Stomach (tissue), 9 donors: ENCODE data around the gene RPL26. TPM values are rescaled to one million over a fixed set of nuclear protein-coding genes. Genes with fewer than 3 reads are reported as not detected.

ENCODE experiments used
- DNase-seq, 2 donors: peaks; one replicate each; pipeline versions ENCODE4 v3.0.0 to v3.0.0-alpha.2; 2013 to 2019
- H3K27ac ChIP-seq, 5 donors: fragments of 200-600 bp in 4 of 5; sonication (generic) in 4 of 5; one replicate each; pipeline ENCODE4 v1.5.1; 2013 to 2019; ENCODE audit warnings: mild to moderate bottlenecking in 1 of 5, moderate library complexity in 1 of 5
- H3K27me3 ChIP-seq, 3 donors: fragments of 200-600 bp; sonication (generic); one replicate each; pipeline ENCODE4 v1.5.1; 2017 to 2019; ENCODE audit warnings: mixed run types in 1 of 3
- H3K36me3 ChIP-seq, 4 donors: fragments of 200-600 bp; sonication (generic); 1 replicate in 3 of 4; 2 replicates in 1 of 4; pipeline ENCODE4 v1.5.1; 2016 to 2019
- H3K4me1 ChIP-seq, 4 donors: fragments of 200-600 bp; sonication (generic); one replicate each; pipeline ENCODE4 v1.5.1; 2016 to 2019
- H3K4me3 ChIP-seq, 4 donors: fragments of 200-600 bp; sonication (generic) in 3 of 4; one replicate each; pipeline ENCODE4 v1.5.1; 2016 to 2019; ENCODE audit warnings: mild to moderate bottlenecking in 1 of 4
- H3K9me3 ChIP-seq, 4 donors: fragments of 200-600 bp; sonication (generic); one replicate each; pipeline ENCODE4 v1.5.1; 2016 to 2019
- EP300 ChIP-seq: sonication (generic); formaldehyde crosslinking; IDR thresholded peaks from one replicate; pipeline ENCODE4 v1.6.1; 2017; ENCODE audit warnings: antibody characterized with exemption
- POLR2A ChIP-seq, 4 donors: fragments of 450-650 bp; IDR thresholded peaks; one replicate each; pipeline ENCODE4 v1.6.1; 2016; ENCODE audit warnings: antibody characterized with exemption in 4 of 4, control low read depth in 2 of 4, mild to moderate bottlenecking in 1 of 4, moderate library complexity in 1 of 4
- POLR2AphosphoS5 ChIP-seq, 3 donors: sonication (generic); formaldehyde crosslinking; IDR thresholded peaks; one replicate each; pipeline ENCODE4 v1.6.1; 2016; ENCODE audit warnings: antibody characterized with exemption in 3 of 3
- WGBS, 5 donors: extraction: QIAGEN DNeasy Blood & Tissue Kit in 3 of 5; methylation state at CpG; one replicate each; pipeline versions ENCODE4 v1.1.5 to v1.1.7; 2013 to 2018; 5-methylcytosine and 5-hydroxymethylcytosine counted together
- intact Hi-C: fragments of 100-400 bp; cut with DNase I; formaldehyde crosslinking; loops from one replicate; pipeline ENCODE4 v1.15.1; 2023; ENCODE audit warnings: low total_unique reads
- polyA plus RNA-seq, 3 donors: library from polyadenylated mRNA; stranded (reverse); fragments of 200-250 nt; gene quantifications; one replicate each; pipeline ENCODE4 v1.2.3, GENCODE V29; 2013
- total RNA-seq, 5 donors: library from RNA; depleted of rRNA; stranded (reverse); fragments of >200 nt; gene quantifications; one replicate each; pipeline versions ENCODE4 v1.1.0 to v1.2.3, GENCODE V29; 2014 to 2016
- TF ChIP-seq, protein P1 (sequence below), 7 experiments: fragments of 450-650 bp in 4 of 7; fragments of 200-600 bp in 3 of 7; sonication (generic) in 3 of 7; IDR thresholded peaks; one replicate each; pipeline ENCODE4 v1.5.1; 2016 to 2019; ENCODE audit warnings: antibody characterized with exemption in 7 of 7, control low read depth in 2 of 7, mild to moderate bottlenecking in 1 of 7
- donor health status: healthy with polysubstance abuse.
- donor health status: Bipolar disorder and iron deficiency.
- donor health status: healthy.

RPL26 gene
- total and polyA plus RNA-seq, 8 donors, result 506 to 5,414 (median 3,474) TPM

DNA sequence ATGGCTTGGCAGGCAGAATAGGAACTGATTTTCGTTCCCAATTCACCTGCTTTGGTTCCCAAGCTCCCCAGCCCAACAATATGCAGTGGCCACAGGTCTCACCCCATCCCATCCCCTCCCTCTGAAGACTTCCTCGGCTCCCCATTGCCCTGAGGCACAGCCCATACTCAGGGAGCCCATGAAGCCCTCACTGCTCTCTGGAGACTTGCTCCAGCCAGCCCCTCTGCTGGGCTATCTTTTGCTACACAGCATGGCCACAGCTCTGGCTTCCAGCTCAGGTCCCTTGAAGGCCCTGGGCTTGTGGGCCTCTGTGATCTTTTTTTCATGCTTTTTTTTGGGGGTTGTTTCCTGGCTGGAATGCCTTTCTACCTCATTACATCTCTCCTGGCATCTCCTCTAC, 23.2 kb upstream of the RPL26 start:
- 54 to 75% (median 58%) methylated on average over 2 of the region's 2 CpGs for WGBS, 5 donors
- peaks cover 0 to 38% (median 0%) of the 10 kb centered on the region in 3 donors for H3K27me3 ChIP-seq
- H3K4me1 ChIP-seq, result peaks cover 0 to 11% (median 4%) of the 10 kb centered on the region in 4 donors
- intact Hi-C loops, result loop anchor here (5.0 kb wide), 1 partner anchor 336 kb away; the partner anchor contains the start of gene CCDC42
- H3K4me3 ChIP-seq, result no peak overlapping the region
- no peaks in the 10 kb centered on the region for H3K9me3 ChIP-seq
- H3K27ac ChIP-seq, result no peak overlapping the region
- no peaks in the 10 kb centered on the region for H3K36me3 ChIP-seq
- DNase-seq, result no peak
- TF ChIP-seq EP300, result no peak
- no peak for TF ChIP-seq POLR2AphosphoS5 (IDR thresholded peaks at IDR 0.05)
- no peak for TF ChIP-seq POLR2A (IDR thresholded peaks at IDR 0.05)
- TF ChIP-seq, protein P1, sequence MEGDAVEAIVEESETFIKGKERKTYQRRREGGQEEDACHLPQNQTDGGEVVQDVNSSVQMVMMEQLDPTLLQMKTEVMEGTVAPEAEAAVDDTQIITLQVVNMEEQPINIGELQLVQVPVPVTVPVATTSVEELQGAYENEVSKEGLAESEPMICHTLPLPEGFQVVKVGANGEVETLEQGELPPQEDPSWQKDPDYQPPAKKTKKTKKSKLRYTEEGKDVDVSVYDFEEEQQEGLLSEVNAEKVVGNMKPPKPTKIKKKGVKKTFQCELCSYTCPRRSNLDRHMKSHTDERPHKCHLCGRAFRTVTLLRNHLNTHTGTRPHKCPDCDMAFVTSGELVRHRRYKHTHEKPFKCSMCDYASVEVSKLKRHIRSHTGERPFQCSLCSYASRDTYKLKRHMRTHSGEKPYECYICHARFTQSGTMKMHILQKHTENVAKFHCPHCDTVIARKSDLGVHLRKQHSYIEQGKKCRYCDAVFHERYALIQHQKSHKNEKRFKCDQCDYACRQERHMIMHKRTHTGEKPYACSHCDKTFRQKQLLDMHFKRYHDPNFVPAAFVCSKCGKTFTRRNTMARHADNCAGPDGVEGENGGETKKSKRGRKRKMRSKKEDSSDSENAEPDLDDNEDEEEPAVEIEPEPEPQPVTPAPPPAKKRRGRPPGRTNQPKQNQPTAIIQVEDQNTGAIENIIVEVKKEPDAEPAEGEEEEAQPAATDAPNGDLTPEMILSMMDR (IDR thresholded peaks at IDR 0.05), result no peak

DNA sequence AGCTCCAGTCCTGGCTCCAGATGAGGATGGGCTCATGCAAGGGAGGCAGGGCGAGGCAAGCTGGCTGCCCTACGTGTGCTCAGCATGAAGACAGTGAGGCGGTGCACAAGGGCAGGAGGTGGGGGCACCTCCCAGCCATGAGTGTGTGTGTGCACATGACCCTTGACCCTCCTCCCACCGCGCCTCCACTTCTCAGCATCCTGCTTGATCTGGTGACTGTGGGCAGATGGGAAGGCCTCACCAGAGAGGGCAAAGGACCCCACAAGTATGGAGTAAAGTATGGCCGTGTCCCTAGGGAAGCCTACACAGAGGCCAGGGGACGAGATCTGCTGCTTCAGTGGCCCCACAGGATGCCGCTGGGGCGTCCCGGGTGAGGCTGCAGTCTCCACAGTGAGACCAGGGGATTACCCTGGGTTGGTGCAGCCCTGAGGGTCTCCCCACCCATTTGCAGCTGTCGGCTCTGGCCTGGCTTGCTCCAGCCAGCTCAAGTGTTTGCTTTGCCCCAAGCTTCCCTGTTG, 22.6 kb upstream of the RPL26 start:
- no peak overlapping the region for H3K27ac ChIP-seq
- no peak for DNase-seq

DNA sequence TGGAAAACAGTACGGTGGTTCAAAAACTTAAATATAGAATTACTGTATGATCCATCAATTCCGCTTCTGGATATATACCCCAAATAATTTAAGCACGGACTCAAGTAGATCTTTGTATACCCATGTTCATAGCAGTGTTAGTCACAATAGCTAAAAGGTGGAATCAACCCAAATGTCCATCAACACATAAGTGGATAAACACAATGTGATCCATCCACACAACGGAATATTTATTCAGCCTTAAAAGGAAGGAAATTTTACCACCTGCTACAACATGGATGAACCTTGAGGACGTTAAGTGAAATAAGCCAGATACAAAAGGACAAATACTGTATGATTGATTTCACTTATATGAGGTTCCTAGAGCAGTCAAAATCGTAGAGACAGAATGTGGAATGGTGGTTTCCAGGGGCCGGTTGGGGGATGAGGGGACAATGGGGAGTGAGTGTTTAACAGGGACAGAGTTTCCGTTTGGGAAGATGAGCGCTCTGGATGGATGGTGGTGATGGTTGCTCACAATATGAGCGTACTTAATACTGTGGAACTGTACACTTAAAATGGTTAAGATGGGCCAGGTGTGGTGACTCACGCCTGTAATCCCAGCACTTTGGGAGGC, 20.0 kb upstream of the RPL26 start:
- Histone ChIP-seq H3K27ac (no peak overlapping the region), H3K27me3 (peaks cover 0 to 53% (median 0%) of the 10 kb centered on the region in 3 donors), H3K36me3 (no peaks in the 10 kb centered on the region), H3K4me1 (no peaks in the 10 kb centered on the region), H3K9me3 (no peaks in the 10 kb centered on the region), H3K4me3 (no peak overlapping the region)
- DNase-seq, result no peak
- no peak for TF ChIP-seq POLR2A (IDR thresholded peaks at IDR 0.05)
- TF ChIP-seq POLR2AphosphoS5 (IDR thresholded peaks at IDR 0.05), result no peak
- intact Hi-C loops, result no loop called here
- WGBS, 5 donors, result 71 to 82% (median 80%) methylated on average over 11 of the region's 11 CpGs

More for the DNA sequence above, 22.6 kb upstream of the RPL26 start:
- intact Hi-C loops, result loop anchor here (5.0 kb wide), 1 partner anchor 337 kb away; the partner anchor contains the start of gene CCDC42
- H3K36me3 ChIP-seq, result no peaks in the 10 kb centered on the region
- TF ChIP-seq EP300 (no peak), POLR2AphosphoS5 (IDR thresholded peaks at IDR 0.05) (no peak), POLR2A (IDR thresholded peaks at IDR 0.05) (no peak)
- 80 to 93% (median 82%) methylated on average over 7 to 11 of the region's 11 CpGs for WGBS, 5 donors
- peaks cover 0 to 8% (median 3%) of the 10 kb centered on the region in 4 donors for H3K4me1 ChIP-seq
- H3K9me3 ChIP-seq, result no peaks in the 10 kb centered on the region
- no peak overlapping the region for H3K4me3 ChIP-seq
- peaks cover 0 to 38% (median 0%) of the 10 kb centered on the region in 3 donors for H3K27me3 ChIP-seq

DNA sequence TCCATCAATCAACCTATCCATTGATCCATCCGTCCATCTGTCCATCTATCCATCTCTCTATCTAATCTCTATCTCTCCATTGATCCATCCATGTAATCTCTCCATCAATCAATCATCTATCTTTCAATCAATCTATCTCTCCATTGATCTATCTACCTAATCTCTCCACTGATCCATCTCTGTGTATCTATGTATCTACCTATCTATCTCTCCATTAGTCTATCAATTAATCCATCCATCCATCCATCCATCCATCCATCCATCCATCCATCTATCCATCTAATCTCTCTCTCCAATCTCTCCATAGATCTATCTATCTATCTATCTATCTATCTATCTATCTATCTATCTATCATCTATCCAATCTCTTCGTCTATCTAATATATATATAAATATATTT, 18.1 kb upstream of the RPL26 start:
- 76 to 86% (median 82%) methylated on average over 2 of the region's 2 CpGs for WGBS, 5 donors
- intact Hi-C loops, result no loop called here
- no peak for DNase-seq
- Histone ChIP-seq H3K27ac (no peak overlapping the region), H3K9me3 (no peaks in the 10 kb centered on the region), H3K4me3 (no peak overlapping the region), H3K36me3 (no peaks in the 10 kb centered on the region), H3K4me1 (no peaks in the 10 kb centered on the region), H3K27me3 (peaks cover 0 to 53% (median 16%) of the 10 kb centered on the region in 3 donors)
- TF ChIP-seq, protein P1 (IDR thresholded peaks at IDR 0.05), result no peak
- TF ChIP-seq EP300 (no peak), POLR2AphosphoS5 (IDR thresholded peaks at IDR 0.05) (no peak), POLR2A (IDR thresholded peaks at IDR 0.05) (no peak)

DNA sequence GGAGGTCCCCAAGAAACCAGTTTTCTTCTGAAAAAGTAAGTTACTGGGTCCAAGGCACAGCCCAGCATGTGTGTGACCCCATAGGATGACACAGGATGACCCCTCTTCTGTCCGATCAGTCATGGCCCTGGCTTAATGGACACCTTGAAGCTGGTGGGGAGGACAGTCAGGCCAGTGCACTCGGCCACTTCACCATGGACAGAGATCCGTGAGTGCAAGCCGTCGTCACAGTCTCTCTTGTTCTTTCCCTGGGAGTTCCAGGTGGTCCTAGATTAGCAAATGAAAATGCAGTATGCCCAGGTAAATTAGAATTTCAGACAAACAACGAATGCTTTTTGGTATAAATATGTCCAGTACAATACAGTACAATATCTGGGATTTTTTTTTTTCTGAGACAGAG, 16.0 kb upstream of the RPL26 start:
- Histone ChIP-seq H3K36me3 (no peaks in the 10 kb centered on the region), H3K9me3 (no peaks in the 10 kb centered on the region), H3K4me1 (no peaks in the 10 kb centered on the region), H3K27ac (no peak overlapping the region), H3K4me3 (no peak overlapping the region), H3K27me3 (peaks cover 0 to 59% (median 25%) of the 10 kb centered on the region in 3 donors)
- DNase-seq, result no peak
- intact Hi-C loops, result no loop called here
- TF ChIP-seq, protein P1 (IDR thresholded peaks at IDR 0.05), result no peak
- TF ChIP-seq EP300 (no peak), POLR2AphosphoS5 (IDR thresholded peaks at IDR 0.05) (no peak), POLR2A (IDR thresholded peaks at IDR 0.05) (no peak)
- WGBS, 5 donors, result 54 to 67% (median 60%) methylated on average over 6 of the region's 6 CpGs
